GM23248 (cell line): ENCODE data around the gene PDE4DIP. TPM values are rescaled to one million over a fixed set of nuclear protein-coding genes. Genes with fewer than 3 reads are reported as not detected.
"Not testable (repeated sequence)": the region's sequence is repeated elsewhere in the genome, so short reads cannot be mapped to it uniquely, and the experiment has no call there.

Source experiments
- DNase-seq: peaks from one replicate; pipeline ENCODE4 v3.0.0-alpha.2; 2015
- H2AFZ ChIP-seq: fragments of 200-600 bp; sonication (generic); 2 replicates; pipeline ENCODE4 v1.6.1; 2016; ENCODE audit warnings: antibody characterized with exemption
- H3F3A ChIP-seq: fragments of 200-600 bp; sonication (generic); 2 replicates; pipeline ENCODE4 v1.6.1; 2016; ENCODE audit warnings: mild to moderate bottlenecking, antibody characterized with exemption, mixed run types; ENCODE audit not compliant: insufficient read depth
- H3K27ac ChIP-seq: fragments of 200-600 bp; sonication (generic); 2 replicates; pipeline ENCODE4 v1.5.1; 2016; ENCODE audit warnings: mild to moderate bottlenecking
- H3K27me3 ChIP-seq: fragments of 200-600 bp; sonication (generic); replicated peaks from 2 replicates; pipeline ENCODE4 v1.6.1; 2016; ENCODE audit warnings: mild to moderate bottlenecking; ENCODE audit not compliant: insufficient read depth
- H3K36me3 ChIP-seq: fragments of 200-600 bp; sonication (generic); 2 replicates; pipeline ENCODE4 v1.6.1; 2016; ENCODE audit warnings: low read depth, mild to moderate bottlenecking
- H3K4me1 ChIP-seq: fragments of 200-600 bp; sonication (generic); 2 replicates; pipeline ENCODE4 v1.6.1; 2016; ENCODE audit warnings: mild to moderate bottlenecking; ENCODE audit not compliant: insufficient read depth
- H3K4me2 ChIP-seq: fragments of 200-600 bp; sonication (generic); one replicate; pipeline ENCODE4 v1.6.1; 2016; ENCODE audit warnings: mild to moderate bottlenecking; ENCODE audit not compliant: unreplicated experiment
- H3K4me3 ChIP-seq: fragments of 200-600 bp; sonication (generic); 2 replicates; pipeline ENCODE4 v1.5.1; 2016; ENCODE audit warnings: mild to moderate bottlenecking
- H3K79me2 ChIP-seq: fragments of 200-600 bp; sonication (generic); 2 replicates; pipeline ENCODE4 v1.6.1; 2016; ENCODE audit warnings: mild to moderate bottlenecking; ENCODE audit not compliant: insufficient read depth
- H3K9ac ChIP-seq: fragments of 200-600 bp; sonication (generic); 2 replicates; pipeline ENCODE4 v1.6.1; 2016; ENCODE audit warnings: mild to moderate bottlenecking
- H3K9me2 ChIP-seq: fragments of 200-600 bp; sonication (generic); 2 replicates; pipeline ENCODE4 v1.6.1; 2016; ENCODE audit warnings: mixed run types, mild to moderate bottlenecking, moderate library complexity; ENCODE audit not compliant: insufficient read depth
- H3K9me3 ChIP-seq: fragments of 200-600 bp; sonication (generic); one replicate; pipeline ENCODE4 v1.6.1; 2017; ENCODE audit warnings: low read depth
- H4K20me1 ChIP-seq: fragments of 200-600 bp; sonication (generic); 2 replicates; pipeline ENCODE4 v1.6.0; 2016; ENCODE audit not compliant: insufficient read depth
- WGBS, 2 experiments: methylation state at CpG; one replicate each; pipeline ENCODE4 v1.1.6; 2015 to 2017; ENCODE audit warnings: low lambda C conversion rate in 2 of 2, low coverage in 1 of 2; ENCODE audit errors: missing lambda C conversion rate in 2 of 2; 5-methylcytosine and 5-hydroxymethylcytosine counted together
- in situ Hi-C: fragments of 300-500 bp; cut with MboI; formaldehyde crosslinking; loops from 2 replicates; pipeline ENCODE4 v1.15.0; 2020
- polyA plus RNA-seq: library from polyadenylated mRNA; unstranded; fragments of >200 nt; fragmentation: Nextera tagmentation; extraction: Ambion mirVana; gene quantifications from 2 replicates; pipeline ENCODE4 v1.2.1, GENCODE V29; 2016
- total RNA-seq: library from RNA; depleted of rRNA; stranded (reverse); fragments of >200 nt; shearing (Covaris generic); gene quantifications from 2 replicates; pipeline ENCODE4 v1.2.3, GENCODE V29; 2014

Gene PDE4DIP
- total and polyA plus RNA-seq, 2 experiments from 2014 or later: 115 to 128 TPM

DNA sequence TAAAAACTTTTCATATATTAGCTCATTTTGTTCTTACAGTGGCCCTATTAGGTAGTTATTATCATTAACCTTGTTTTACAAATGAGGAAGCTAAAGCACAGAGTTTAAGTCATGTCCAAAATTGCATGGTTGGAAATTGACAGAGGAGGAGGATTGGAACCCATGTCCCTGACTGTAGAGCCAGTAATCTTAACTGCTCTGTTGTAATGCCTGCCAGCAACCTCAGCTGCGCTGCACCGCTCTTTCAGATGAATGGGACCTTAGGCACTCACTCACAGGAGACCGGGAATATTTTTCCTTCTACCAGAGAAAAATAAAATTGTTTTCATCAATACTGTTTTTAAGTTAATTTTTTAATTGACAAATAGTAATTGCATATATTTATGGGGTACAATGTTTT lies 14.9 kb upstream of the PDE4DIP start:
- H3K9ac ChIP-seq, H2AFZ ChIP-seq, H3F3A ChIP-seq, H3K27ac ChIP-seq, H3K9me3 ChIP-seq, H3K36me3 ChIP-seq, H4K20me1 ChIP-seq, H3K4me1 ChIP-seq, H3K79me2 ChIP-seq, H3K4me3 ChIP-seq, H3K4me2 ChIP-seq, DNase-seq, H3K27me3 ChIP-seq, H3K9me2 ChIP-seq, in situ Hi-C loops: not testable (repeated sequence)
- WGBS, 2 experiments: no CpG with 5 or more reads among the region's 3 CpGs

DNA sequence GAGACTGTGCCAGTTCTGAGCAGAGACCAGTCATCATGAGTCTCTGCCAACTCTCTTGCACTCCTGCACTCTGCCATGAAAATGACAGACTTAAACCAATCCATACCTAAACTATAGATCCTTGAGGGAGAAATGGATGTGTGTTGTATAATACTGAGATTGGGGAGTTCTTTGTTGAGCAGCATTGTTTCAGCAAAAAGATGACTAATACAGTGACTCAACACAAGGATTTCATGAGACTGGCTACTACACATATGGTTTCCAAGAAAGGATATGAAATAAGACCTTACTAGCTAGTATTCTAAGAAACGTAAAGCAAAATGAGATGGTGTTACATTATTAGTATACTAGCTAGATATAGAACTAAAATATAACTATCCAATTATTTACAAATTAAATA lies 3.0 kb upstream of the PDE4DIP start:
- in situ Hi-C loops, H3K4me2 ChIP-seq, H3K9ac ChIP-seq, H3K27ac ChIP-seq, H3F3A ChIP-seq, H3K79me2 ChIP-seq, H3K27me3 ChIP-seq, H4K20me1 ChIP-seq, H3K9me2 ChIP-seq, H2AFZ ChIP-seq, H3K4me3 ChIP-seq, H3K9me3 ChIP-seq, H3K4me1 ChIP-seq, H3K36me3 ChIP-seq, DNase-seq: not testable (repeated sequence)
- WGBS, 2 experiments: 0% methylated on average over 1 of the region's 1 CpG

DNA sequence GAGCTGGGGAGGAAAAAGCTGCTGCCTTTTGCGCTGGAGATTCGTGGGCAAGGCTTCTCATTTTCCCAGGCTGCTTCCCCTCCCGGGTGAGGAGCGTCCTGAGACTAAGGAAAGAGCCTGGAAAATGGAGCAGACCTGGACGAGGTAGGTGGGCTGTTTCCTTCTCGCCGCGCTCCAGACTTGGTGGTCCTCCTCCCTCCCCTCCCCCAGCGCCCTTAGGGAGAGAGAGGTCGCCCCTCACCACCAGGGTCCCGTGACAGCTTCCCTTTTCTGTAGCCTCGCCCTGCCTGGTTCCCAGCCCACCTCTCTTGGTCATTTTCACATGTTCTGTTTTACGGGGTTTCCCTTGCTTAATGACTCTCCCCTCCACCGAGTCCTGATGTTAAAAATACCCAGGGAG lies 423 bp downstream of the PDE4DIP start:
- H3K4me1 ChIP-seq, in situ Hi-C loops, DNase-seq, H3K9ac ChIP-seq, H4K20me1 ChIP-seq, H3K27ac ChIP-seq, H2AFZ ChIP-seq, H3K9me3 ChIP-seq, H3K27me3 ChIP-seq, H3F3A ChIP-seq, H3K36me3 ChIP-seq, H3K4me2 ChIP-seq, H3K4me3 ChIP-seq, H3K9me2 ChIP-seq, H3K79me2 ChIP-seq: not testable (repeated sequence)
- WGBS, 2 experiments: no CpG with 5 or more reads among the region's 14 CpGs

DNA sequence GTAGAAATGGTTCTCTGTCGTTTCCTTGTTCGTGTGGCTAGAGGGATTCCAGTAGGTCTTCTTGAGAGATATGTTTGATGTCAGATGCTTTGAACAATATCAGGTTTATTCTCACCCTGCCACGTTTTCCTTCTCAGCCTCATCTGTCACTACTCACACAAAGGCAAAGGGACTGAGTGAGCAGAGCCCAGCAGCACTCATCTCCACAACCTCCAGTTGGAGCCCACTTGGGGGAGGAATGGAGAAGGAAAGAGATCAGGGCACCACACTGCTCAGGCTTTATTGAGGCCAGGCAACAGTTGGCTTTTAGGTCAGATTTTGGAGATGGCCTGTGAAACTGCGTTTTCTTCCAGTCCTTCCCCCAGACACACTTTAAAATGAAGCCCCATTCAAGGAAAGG lies 840 bp downstream of the PDE4DIP start:
- H4K20me1 ChIP-seq, H3F3A ChIP-seq, H2AFZ ChIP-seq, H3K27me3 ChIP-seq, H3K27ac ChIP-seq, DNase-seq, H3K4me1 ChIP-seq, H3K9me2 ChIP-seq, H3K4me3 ChIP-seq, H3K9ac ChIP-seq, in situ Hi-C loops, H3K79me2 ChIP-seq, H3K4me2 ChIP-seq, H3K36me3 ChIP-seq, H3K9me3 ChIP-seq: not testable (repeated sequence)
- WGBS, 2 experiments: no CpG with 5 or more reads among the region's 4 CpGs

DNA sequence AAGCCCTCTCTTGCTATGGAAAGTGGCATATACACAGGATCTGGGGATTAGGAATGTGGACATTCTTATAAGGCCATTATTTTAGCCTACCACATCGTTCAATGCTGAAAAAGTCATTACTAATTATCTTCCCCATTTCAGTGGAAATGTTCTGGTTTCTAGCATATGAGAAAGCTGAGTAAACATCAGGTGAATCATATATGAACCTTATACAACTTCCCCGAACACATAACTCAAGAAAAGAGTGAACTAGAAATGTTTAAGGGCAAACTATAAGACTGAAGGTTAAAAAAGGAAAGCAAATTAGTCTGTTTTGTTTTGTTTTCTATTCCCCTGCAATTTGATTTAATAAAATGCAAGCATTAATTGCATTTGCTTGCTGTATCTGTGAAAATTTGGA lies 6.1 kb downstream of the PDE4DIP start:
- H3K27ac ChIP-seq, DNase-seq, H3K79me2 ChIP-seq, H3K9ac ChIP-seq, H3K4me3 ChIP-seq, in situ Hi-C loops, H4K20me1 ChIP-seq, H3F3A ChIP-seq, H2AFZ ChIP-seq, H3K4me2 ChIP-seq, H3K9me3 ChIP-seq, H3K27me3 ChIP-seq, H3K36me3 ChIP-seq, H3K4me1 ChIP-seq, H3K9me2 ChIP-seq: not testable (repeated sequence)
- WGBS, 2 experiments: no CpG with 5 or more reads among the region's 2 CpGs

DNA sequence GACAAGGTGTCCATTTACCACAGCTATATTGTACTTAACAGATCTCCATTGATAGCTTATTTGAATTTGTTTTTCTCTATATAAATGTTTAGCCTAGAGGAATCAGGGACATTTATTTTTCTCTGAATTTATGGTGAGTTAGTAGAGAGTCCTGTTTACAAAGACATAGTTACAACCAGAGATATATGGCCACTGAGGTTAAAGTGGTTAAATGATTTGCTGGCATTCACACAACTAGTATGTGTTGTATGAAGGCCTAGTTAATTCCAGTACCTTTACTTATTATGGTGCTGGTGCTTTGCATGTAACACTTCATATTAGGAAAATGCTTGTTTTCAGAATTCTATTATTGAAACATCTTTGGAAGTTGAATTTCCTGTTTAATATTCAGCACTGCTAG lies 6.6 kb downstream of the PDE4DIP start:
- H3F3A ChIP-seq, DNase-seq, H3K27ac ChIP-seq, H3K4me2 ChIP-seq, H3K9me2 ChIP-seq, H3K79me2 ChIP-seq, H4K20me1 ChIP-seq, H2AFZ ChIP-seq, H3K36me3 ChIP-seq, H3K27me3 ChIP-seq, H3K9ac ChIP-seq, H3K4me1 ChIP-seq, H3K4me3 ChIP-seq, in situ Hi-C loops, H3K9me3 ChIP-seq: not testable (repeated sequence)

DNA sequence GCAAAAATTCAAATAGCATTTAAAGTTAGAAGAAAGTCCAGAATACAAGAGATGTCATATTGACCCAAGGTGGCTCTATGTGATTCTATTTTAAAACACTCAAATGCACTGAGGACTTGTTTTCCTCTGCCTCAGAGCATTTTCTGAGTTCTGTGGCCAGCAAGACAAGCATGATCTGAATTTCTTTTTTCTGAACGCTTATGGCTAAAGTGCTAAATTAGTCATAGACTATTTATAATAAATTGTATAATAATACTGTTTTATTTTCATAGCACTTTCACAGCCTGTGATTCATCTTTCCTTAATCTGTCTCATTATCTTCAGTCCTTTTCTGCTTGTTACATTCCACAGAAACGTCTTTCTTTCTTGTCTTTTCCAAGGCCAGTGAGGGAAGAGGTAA lies 7.5 kb downstream of the PDE4DIP start:
- WGBS, 2 experiments: no CpG with 5 or more reads among the region's 2 CpGs

DNA sequence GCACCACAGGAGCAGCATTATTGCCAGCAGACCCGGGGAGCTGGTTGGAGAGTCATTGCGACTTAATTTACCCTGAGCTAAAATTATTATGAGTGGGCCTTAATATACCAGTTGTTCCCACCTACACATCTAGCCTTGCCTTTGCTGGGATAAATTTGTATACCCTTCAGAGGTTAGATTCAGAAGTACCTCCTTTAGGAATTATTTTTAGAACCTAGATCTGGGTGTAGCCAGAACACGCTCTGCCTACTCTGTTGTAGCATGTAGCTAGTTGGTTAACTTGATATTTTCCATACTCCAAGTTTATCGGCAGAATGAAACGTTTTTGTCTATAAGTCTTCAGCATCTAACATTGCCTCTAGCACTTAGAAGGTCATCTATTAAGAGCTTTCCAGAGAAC lies 9.1 kb downstream of the PDE4DIP start:
- in situ Hi-C loops, H3K9me2 ChIP-seq, DNase-seq, H4K20me1 ChIP-seq, H3K4me2 ChIP-seq, H3K9me3 ChIP-seq, H3K9ac ChIP-seq, H3K27me3 ChIP-seq, H3K4me3 ChIP-seq, H3K4me1 ChIP-seq, H3K36me3 ChIP-seq, H3F3A ChIP-seq, H3K79me2 ChIP-seq, H2AFZ ChIP-seq, H3K27ac ChIP-seq: not testable (repeated sequence)
- no CpG with 5 or more reads among the region's 5 CpGs for WGBS, 2 experiments

More for the DNA sequence above, 7.5 kb downstream of the PDE4DIP start:
- H2AFZ ChIP-seq, in situ Hi-C loops, H4K20me1 ChIP-seq, H3K79me2 ChIP-seq, H3F3A ChIP-seq, H3K36me3 ChIP-seq, DNase-seq, H3K4me1 ChIP-seq, H3K9me3 ChIP-seq, H3K9me2 ChIP-seq, H3K9ac ChIP-seq, H3K27ac ChIP-seq, H3K4me3 ChIP-seq, H3K27me3 ChIP-seq, H3K4me2 ChIP-seq: not testable (repeated sequence)
